ENCODE results near the gene TMEM163.
"Not testable (repeated sequence)": the region's sequence is repeated elsewhere in the genome, so short reads cannot be mapped to it uniquely, and the experiment has no call there.

The TMEM163 gene

DNA sequence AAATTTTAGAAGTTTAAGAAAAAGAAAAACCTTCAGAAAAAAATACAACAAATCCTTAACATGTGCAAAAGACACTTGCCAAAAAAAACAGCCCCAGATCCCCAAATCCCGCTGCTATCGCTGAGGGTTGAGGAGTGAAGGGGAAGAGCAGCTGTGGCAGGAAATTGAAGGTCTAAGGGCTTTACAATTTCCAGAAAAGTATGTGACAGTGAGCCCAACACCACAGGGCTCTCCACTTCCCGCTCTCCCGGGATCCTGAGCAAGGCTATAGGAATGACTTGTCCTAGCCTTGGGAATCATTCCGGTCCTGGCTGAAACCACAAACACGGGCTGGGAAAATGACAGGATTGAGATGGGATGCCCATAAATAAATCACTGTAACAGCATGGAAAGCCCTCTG lies 191.4 kb downstream of the TMEM163 start:
- no peak for DNase-seq (ENCODE audit: low spot score)

DNA sequence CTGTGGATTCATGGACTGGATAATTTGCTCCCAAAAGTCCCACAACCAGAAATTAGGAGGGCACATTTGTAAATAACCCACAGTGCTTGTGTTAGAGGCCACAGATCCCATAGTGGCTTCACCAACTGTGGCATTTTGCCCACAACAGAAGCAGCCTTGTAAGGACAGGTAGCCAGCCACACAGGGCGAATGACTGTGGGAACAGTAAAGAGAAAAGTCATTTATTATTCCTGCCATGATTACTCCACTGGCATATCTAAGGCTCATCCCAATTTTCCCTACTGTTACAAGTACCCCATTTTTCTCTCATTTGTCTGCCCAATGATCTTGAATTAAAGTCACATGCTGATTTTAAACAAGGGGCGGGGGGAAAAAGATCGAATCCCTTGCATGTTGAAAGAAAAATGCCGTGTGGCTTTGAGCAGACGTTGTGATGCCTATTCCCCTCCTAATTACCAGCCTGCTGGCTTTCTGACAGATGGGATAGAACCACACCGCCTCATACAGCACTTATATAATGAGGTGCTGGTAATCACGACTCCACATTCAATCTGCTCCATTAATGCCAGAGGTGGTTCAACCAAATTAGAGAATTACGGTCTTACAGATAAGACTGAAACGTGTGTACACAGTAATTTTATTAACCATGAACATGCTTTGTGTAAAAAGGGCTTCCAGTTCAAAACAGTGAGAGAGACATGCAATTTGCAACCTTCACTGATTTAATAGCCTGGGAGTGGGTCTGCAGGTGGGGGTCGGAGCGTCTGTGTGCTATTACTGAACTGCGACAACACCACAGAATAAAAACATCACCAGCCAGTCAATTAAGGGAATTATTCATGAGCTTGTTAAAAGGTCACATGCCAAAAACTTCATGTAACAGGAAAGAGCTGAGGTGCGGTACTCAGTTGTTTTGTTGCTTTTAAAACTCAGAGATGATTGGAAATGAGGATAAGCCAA lies 196.0 kb downstream of the TMEM163 start:
- DNase-seq (ENCODE audit: low spot score): no peak

DNA sequence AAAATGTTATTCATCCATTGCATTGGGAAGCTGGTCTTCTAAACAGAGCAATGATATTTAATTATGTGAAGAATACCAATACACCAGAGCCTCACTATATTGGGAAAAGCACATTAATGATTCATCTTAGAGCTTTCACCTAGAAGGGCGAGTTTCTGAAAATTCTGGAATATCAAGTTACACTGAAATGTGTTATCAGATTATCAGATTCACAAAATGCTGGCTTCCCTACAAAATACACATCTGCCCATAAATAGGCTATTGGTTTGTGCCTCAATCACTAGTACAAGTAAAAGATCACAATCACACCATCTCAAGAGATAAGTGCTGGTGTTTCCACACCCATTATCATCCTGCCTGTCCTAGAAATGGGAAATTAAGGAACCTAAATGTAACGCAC lies 200.7 kb downstream of the TMEM163 start:
- DNase-seq (ENCODE audit: low spot score): no peak

DNA sequence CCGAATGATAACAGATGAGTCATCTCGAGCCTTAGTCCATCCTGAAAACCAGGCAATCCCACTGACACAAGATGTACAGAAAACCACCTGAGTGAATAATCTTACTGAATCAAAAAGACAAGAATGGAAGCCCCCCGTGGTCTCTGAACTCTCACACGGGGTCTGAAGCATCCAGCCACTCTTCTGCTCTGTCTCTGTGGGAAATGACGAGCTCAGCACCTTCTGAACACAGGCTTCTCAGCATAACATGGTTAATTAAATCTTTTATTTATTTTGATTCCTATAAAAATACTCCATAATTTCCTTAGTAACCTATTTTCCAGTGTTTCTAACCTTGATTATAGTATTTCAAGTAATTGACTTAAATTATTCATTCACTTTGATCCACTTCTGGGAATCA lies 203.7 kb downstream of the TMEM163 start:
- DNase-seq (ENCODE audit: low spot score): no peak

DNA sequence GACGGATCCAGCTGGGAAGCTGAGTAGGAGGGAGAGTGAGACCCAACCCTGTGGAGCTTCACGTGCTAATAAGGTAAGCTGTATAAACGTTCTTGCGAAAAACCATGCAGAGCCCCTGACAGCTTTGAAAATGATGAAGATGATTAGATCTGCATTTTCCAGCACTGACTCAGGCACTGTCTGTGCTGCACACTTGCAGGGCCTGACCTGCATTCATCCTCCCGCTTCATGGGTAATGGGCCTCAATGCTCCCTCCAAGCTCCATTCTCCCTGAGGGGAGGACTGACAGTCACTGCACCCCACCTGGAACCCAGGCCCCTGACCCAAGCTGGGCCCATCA lies 205.4 kb downstream of the TMEM163 start:
- no peak for DNase-seq (ENCODE audit: low spot score)

DNA sequence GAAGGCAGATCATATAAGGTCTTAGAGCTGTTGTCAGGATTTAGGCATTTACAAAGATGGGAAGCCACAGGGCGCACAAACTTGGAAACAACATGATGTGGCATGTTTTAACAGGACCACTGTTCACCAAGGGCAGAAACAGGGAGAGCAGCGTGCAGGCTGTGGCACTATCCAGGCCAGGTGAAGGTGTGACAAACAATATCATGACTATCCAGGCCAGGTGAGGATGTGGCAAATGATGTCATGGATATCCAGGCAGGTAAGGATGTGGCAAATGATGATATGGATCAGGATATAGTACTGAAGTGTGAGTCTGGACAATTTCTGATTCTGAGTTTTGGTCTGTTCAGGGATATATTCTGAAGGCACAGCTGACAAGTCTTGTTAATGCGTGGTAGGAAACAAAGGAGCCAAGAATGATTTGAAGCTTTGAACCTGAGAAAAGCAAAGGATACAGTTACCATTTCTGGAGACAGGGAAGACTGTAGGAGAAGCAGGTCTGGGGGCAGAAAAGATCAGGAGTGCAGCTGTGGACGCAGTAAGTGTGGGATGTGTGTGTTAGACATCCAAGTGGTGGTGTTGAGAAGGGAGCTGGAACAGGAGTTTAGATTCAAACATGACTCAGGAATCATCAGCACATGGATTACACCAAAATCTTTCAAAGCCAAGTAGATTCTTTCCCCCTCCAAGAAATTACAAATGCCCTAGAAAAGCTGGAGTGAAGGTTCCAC lies 205.9 kb downstream of the TMEM163 start:
- DNase-seq (ENCODE audit: low spot score): no peak

DNA sequence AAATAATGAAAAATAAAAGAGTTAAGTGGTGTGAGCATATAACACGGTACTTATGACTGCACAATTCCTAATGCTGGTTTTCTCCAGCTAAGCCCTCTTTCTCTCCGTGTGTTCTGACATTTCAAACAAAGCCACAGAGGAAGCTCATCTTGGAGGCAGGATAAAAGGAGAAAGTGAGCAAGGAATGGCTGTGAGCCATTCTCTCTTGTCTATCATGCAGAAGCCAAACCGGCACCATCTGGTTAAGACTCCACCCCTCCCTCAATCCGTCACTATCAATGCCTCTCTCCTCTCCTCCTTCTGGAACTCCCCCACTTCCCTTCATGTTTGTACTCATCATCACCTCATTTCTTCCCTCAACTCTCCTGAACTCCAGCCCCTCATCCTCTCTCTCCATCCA lies 210.4 kb downstream of the TMEM163 start:
- peak; percentile 16 for DNase-seq (ENCODE audit: low spot score)

DNA sequence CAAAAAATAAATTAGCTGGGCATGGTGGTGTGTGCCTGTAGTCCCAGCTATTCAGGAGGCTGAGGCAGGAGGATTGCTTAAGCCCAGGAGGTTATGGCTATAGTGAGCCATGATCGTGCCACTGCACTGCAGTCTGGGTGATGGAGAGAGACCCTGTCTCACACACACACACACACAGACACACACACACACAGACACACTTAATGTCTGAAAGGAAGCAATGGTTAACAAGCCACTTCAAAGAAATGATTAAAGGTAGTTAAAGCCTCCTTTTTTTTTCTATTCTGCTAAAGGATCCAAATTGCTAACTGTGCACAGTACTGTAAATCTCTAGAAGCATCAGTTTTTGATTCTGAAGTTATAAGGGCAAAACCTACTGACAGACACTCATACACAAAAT lies 211.1 kb downstream of the TMEM163 start:
- DNase-seq (ENCODE audit: low spot score): no peak

DNA sequence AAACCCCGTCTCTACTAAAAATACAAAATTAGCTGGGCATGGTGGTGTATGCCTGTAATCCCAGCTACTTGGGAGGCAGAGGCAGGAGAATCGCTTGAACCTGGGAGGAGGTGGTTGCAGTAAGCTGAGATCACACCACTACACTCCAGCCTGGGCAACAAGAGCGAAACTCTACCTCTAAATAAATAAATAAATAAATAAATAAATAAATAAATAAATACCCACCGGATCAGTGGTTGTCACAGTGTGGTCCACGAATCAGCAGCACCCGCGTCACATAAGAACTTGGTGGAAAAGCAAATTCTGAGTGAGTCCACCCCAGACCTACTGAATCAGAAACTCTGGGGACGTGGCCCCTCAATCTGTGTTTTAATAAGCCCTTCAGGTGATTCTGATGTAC lies 211.6 kb downstream of the TMEM163 start:
- DNase-seq (ENCODE audit: low spot score): not testable (repeated sequence)

DNA sequence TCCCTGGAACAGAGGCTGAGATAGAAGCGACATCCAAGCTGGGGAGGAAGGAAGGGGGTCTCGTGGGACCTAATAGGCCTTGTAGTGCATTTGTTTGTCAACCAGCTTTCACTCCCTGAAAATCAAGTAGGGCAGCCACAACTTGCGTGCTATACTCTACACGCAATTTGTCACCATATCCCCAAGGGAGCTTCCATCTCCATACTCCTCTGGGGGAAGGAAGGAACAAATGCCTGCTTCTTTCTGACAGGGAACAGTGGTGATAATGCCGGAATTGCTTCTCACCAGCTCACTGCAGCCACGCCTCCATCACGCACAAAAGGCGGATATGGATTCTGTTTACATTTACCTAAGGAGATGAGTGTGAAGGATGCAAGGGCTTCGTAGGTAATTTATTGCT lies 213.4 kb downstream of the TMEM163 start:
- DNase-seq (ENCODE audit: low spot score): no peak

DNA sequence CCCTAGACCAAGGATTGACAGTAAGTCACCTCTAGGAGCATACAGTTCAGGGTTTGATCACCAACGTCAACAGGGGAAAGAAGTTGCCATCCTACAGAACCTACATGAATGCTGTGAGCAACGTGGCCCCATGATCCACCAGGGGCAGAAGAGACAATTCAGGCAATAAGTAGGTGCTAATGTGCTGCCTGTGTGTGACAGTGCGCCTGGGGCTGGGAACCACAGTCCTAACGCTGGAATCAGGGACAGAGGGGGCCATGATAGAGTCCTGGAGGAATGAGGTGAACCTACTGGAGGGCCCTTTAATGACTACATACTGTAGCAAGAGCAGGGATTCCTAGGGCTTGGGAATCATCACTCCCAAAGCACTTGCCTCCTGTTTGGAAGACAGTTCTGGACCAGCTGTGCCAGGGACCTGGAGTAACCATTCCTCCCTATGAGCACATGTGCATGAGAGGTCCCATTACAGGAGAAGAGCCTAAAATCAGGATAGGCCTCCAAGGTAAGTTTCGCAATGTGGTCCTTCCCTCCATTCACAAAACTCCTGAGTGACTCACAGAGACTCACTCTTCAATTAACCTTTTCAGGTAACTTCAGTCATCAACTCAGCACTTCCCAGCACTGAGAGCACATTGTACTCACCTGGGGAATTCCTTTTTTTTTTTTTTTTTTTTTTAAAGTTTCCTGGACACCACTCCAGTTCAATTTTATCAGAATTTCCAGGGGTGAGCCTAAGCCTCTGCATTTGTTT lies 214.0 kb downstream of the TMEM163 start:
- DNase-seq (ENCODE audit: low spot score): no peak

DNA sequence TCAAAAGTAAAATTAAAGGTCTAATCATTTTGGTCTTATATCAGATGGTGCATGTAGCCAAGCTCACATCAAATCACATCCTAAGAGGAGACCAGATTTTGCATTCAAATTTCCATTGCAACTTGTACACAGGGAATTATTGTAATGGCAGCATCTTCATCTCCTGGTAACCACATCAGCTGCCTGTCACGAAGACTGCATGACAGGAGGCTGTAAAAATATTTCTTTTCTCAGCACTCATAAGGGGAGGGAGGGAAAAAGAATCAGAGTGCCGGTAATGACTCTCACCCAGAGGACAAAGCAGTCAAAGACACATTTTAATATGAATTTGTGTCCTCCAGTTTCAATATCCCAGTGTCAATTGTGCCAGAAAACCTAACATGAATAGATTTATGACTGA lies 216.7 kb downstream of the TMEM163 start:
- DNase-seq (ENCODE audit: low spot score): no peak

DNA sequence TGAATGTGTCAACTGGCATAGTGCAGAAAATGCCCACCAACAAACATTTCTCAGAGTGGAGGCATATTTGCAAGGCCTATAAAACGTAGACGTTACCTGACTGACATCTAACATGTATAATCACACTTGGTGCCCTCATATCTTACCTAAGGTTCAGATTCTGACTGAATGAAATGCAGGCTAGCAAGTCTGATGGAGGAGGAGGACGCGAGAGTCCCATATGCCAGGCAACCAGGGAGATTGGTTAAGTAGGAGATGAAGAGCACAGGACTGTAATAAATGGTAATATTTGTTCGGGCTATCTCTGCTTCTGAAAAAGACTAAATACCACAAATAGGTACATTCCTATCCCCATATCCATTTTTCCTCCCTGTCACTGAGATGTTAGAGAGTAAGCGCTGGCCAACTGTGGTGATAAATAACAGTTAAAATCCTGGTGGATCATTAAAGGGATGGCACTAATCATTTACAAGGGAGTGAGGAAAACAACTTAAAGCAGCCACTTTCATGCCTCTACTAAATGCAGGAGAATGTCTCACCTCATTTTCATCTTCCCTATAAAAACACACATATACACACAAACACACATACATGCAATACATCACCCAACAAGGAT lies 217.2 kb downstream of the TMEM163 start:
- no peak for DNase-seq (ENCODE audit: low spot score)

DNA sequence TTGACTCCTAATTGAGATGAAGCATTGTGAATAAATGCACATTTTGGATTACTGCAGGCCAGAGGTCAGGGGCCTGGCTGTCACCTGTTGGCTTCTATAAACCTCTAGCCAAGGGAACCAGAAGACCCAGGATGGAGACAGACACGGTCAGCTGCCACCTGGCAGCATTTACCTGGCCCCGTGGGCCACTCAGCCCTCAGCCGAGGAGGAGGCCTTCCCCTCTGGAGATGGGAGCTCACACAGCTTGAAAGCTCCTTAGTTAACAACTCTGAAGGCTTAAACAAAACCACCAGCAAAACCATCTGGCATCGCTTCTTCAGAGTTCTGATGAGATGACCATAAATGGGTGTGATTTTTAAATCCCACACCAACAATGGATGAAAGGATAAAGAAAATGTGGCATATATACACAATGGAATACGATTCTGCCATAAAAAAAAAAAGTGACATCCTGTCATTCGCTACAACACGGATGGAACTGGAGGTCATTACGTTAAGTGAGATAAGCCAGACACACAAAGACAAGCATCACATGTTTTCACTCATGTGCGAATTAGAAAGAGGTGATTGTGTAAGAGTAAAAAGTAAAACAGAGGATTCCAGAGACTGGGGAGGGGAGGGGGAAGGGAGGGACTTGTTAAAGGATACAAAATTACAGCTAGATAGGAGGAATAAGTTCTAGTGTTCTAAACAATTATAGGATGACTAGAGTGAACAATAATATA lies 218.4 kb downstream of the TMEM163 start:
- DNase-seq (ENCODE audit: low spot score): no peak

DNA sequence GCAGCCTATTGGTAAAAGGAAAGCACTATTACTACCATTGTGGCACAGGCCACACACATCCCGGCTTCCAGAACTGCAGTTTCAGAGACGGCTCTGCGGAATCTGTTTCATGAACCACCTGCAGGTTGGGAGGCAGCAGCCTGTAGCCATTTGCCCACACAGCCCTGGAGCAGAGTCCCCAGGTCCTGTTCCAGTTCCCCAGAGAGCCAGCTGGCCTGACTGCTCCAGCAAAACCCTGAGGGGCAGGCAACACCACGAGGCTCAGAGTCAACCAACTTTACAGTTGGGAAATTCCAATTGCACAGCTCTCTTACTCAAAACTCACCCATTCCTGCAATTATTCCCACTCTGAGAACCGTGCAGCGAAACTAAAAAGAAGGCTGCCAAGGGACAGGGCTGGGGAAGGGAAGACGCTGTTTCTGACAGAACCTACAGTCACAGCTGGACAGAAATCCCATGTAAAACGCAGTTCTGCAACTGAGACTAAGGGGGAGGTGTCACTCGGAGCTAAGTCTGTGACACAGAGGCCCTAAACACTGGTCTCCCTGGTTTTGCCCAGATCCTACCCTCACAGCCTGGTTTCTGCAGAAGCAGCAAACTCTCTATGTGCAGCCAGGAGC lies 219.4 kb downstream of the TMEM163 start:
- no peak for DNase-seq (ENCODE audit: low spot score)

DNA sequence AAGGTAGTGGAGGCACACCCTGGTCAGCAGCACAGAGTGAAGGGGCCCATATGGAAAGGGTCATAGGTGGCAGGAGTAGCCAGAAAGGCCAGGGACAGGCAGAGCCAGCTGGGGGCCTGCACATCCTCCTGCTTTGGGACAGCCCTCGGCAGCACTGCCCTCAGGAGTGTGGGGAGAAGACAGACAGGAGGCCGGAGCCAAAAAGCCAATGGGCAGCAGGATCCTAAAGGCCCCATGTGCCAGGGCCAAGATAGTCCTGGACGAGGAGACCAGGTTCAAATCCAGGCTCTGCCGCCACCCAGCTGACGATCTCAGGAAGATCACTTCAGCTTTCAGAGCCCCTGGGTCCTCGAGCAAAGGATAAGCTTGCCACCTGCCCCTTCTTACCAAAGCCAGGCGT lies 220.1 kb downstream of the TMEM163 start:
- DNase-seq (ENCODE audit: low spot score): no peak

DNA sequence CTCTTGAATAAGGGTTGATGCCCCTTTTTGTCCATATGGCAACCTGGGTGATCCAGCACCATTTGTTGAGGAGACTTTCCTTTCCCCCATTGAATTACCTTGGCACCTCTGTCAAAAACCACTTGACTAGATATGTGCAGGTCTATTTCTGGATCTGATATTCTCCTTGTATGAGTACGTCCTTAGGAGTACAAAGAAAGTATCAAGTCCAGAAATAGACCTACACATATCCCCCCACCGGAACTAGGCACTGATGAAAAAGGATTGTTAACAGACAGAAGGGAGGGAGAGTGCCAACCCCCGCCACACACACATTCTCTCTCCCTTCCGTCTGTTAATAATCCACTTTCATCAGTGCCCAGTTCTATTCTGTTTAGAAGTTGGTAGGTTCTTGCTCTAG lies 225.0 kb downstream of the TMEM163 start:
- DNase-seq (ENCODE audit: low spot score): no peak

DNA sequence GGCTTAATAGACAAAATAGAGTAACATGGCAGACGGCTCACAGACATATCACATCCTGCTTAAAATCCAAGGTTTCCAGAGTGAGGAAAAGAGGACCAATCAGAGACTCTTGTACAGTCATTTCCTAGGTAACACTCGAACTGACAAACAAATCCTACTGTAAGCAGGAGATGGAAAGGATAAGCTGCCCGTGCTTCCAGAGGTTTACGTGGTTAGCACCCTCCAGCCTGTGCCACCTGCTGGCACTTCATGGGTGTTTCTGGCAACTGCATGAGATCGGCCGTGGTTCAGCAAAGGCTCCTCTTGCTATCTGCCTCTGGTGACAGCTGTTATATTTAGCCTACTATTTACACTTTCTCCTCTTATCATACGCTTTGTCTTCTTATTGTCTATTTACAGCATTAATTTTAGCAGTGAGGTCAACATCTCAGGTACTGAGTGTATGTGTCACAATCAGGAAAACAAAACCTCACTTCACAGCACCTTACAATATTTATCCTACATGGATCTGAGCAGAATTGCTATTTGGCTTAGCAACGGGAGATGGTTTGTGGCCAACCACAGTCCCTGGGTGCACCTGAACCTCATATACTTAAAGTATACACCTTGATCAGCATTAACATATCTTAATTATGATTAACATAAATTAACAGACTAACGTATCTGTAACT lies 226.9 kb downstream of the TMEM163 start:
- peak; percentile 22 for DNase-seq (ENCODE audit: low spot score)

DNA sequence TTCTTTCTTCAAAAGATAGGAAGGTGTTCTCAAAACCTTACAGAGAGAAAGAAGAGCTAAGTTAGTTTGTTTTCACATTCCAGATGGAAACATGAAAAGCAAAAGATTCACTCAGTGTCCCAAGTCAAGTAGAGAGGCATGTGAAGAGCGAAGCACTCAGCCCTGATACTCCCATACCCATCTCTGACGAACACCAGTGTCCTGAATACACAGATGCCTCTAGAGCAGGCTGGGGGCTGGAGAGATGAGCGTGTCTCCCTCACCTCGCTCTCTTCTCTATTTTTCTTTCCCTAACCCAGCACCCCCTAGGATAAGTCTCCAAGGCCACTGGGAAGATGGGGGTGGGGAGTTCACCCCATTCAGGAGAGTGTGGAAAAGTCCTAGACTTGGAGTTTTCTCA lies 227.8 kb downstream of the TMEM163 start:
- no peak for DNase-seq (ENCODE audit: low spot score)

DNA sequence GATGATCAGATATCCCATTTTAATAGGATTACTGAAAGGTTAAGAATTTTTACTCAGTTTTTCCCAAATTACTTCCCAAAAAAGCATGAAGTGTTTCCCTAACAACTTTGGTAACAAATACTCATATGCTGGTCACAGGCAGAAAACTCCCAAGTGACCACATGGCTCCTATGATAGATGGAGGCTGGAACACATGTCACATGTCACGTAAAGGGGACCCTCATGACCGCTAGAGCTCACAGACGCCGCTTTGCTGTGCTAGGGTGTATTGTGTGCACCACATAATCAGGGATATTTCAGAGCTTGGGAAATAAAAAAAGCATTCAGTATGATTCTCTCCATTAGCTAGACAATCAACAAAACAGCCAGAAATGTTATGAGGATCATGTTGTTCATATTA lies 228.2 kb downstream of the TMEM163 start:
- no peak for DNase-seq (ENCODE audit: low spot score)

Data from Ammon's horn (tissue), 1 donor.